ENCODE measurements around the gene COMP.
"Not testable (repeated sequence)": the region's sequence is repeated elsewhere in the genome, so short reads cannot be mapped to it uniquely, and the experiment has no call there.

COMP gene

GRCh38 chr19:18790566-18791314, at the start of gene COMP:
COMP (minus strand) TSS chr19:18791305; CDS start chr19:18791269, 36 bp downstream.
- FAIRE-seq = no peak

- no peak for FAIRE-seq
Measured at GRCh38 chr19:18840288-18841267, 49.5 kb upstream of the COMP start.

DNA sequence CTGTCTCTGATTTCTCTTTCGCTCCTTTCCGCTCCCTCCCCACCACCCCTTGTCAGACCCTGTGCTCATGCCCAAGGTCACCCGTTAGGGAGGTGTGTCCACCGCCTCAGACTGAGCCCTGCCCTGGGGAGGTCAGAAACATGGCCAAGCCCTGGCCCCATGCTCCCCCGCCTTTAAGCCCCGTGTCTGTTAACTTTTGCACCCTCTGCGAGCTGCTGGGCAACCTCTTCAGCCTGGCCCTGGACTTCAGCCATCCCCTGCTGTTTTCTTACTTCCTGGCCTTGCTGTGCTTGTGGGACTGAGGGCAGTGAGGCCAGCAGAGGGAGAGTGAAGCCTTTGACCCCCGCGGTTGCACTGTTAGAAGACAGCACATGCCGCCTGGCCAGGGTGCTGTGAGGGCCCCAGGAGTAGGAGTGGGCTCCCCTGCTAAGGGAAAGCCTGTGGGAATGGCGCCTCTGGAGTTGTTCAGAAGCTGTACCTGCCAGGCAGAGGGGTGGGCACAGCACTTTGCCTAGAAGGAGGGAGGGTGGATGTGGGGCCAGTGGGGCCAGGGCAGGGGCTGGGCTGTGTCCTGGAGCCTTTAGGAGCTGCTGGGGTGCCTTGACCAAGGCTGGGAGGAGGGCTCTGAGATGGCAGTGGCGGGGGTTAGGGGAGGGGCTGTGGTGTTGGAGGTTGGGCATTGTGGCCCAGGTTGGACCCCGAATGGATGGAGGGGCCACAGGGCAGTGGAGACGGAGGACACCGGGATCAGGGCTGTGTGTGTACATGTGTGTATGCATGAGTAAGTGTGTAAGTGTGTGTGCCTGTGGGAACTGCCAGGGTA, 48.6 kb upstream of the COMP start:
- no peak for FAIRE-seq

- no peak for FAIRE-seq
Measured at GRCh38 chr19:18834644-18834984, 43.5 kb upstream of the COMP start.

DNA sequence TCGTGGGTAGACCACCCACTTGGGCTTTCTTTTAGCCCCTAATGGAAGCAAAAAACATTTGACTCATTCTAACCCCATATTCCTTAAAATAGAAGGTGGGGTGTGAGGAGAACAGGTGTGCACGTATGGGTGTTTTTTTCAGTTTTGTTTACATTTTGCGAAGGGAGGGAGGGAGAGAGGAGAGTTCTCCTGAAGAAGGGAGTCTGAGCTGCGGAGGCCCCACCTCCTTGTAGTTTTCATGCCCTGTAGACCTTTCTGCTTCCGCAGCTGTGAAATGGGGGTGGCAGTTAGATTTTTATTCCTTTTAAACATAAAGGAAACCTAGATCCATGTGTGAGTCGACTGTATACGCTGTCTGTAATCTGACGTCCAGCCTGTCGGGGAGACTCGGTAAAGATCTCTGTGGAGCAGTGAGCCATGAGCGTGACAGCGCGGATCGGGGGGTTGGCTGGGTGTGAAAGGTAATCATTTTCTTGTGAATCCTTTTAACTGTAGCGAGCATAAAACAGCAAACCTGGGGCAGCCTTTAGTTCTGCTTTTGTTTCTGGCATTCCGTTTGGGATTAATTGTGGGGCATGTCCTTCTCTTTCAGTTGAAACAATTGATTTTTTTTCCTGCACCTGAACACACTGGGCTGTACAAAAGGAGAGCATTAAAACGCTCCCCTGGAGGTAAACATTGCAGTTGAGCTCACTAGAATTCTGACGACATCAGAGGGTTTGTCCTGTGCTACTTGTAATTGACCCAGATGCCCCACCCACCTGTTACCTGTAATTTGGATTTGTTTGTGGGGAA, 42.9 kb upstream of the COMP start:
- FAIRE-seq = no peak

- FAIRE-seq = no peak
Measured at GRCh38 chr19:18833141-18833476, 42.0 kb upstream of the COMP start.

GRCh38 chr19:18832306-18833140, 41.4 kb upstream of the COMP start:
- no peak for FAIRE-seq

GRCh38 chr19:18831524-18832305, 40.6 kb upstream of the COMP start, which contains the start of gene UPF1:
UPF1 (plus strand) TSS chr19:18831959; CDS start chr19:18832210, 251 bp downstream.
- no peak for FAIRE-seq

DNA sequence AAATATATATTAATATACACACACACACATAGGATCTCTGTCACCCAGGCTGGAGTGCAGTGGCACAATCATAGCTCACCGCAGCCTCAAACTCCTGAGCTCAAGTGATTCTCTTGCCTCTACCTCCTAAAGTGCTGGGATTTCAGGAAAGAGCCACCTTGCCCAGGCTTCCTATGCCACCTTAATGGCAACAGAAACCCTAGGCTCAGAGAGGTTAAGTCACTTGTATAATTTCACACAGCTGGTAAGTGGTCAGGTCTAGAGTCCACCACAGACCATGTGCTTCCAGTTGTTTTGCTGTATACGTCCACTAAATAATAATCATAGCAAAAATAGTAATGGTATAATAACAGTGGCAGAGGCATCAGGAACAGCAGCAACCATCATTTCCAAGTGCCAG, 39.4 kb upstream of the COMP start:
- FAIRE-seq = no peak

DNA sequence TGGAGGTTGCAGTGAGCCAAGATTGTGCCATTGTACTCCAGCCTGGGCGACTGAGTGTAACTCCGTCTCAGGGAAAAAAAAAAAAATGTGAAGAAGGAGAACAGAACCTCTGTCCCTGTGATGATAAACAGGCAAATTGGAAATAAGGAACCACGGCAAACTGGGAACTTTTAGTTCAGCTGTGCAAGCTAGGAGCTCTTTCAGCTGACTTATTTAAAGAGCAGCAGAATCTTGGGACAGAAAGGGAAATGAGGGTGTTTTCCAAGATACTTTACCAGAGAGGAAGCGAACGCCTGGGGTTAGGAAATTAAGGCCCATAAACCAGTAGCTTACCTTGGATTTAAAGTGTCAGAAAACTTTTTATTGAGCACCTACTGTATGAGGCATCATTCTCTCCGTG, 37.7 kb upstream of the COMP start:
- no peak for FAIRE-seq

- no peak for FAIRE-seq
Measured at GRCh38 chr19:18817574-18817973, 26.5 kb upstream of the COMP start.

DNA sequence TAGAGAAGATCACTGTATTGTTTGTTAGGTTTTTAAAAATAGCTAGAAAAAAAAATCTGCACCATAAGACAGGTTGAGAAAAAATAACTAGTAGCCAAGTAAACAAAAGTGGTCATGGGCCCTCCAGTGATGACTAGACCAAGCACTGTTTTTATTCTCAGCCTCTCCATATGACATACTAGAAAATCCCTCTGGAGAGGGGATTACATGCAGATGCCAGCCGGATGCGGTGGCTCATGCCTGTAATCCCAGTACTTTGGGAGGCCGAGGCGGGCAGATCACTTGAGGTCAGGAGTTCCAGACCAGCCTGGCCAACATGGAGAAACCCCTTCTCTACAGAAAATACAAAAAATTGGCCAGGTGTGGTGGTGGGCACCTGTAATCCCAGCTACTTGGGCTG, 25.5 kb upstream of the COMP start:
- FAIRE-seq = not testable (repeated sequence)

- FAIRE-seq = no peak
Measured at GRCh38 chr19:18815673-18816072, 24.6 kb upstream of the COMP start.

DNA sequence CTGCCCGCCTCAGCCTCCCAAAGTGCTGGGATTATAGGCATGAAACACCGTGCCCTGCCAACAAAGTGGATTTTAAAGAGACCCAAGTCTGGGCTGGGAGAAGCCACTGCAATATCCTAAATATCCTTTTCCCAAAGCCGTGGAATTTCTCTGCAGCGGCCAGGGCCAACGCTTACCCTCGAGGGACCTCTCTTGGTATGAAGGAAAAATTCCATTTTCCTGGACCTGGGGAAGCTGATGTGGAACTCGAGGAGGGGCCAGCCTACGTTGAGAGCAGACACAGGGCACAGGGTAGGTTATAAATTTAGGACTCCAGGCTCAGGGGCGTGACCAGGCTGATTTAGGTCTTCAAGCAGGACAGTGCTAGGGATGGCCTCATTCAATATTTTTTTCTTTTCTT, 23.0 kb upstream of the COMP start:
- no peak for FAIRE-seq

DNA sequence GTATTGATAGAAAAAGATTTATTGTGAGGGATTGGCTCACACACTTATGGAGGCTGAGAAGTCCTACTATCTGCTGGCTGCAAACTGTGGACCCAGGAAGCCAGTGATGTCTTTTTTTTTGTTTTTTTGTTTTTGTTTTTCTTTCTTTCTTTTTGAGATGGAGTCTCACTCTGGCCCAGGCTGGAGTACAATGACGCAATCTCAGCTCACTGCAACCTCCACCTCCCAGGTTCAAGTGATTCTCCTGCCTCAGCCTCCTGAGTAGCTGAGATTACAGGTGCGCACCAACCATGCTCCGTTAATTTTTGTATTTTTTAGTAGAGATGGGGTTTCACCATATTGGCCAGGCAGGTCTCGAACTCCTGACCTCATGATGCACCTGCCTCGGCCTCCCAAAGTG, 20.5 kb upstream of the COMP start:
- FAIRE-seq = not testable (repeated sequence)

DNA sequence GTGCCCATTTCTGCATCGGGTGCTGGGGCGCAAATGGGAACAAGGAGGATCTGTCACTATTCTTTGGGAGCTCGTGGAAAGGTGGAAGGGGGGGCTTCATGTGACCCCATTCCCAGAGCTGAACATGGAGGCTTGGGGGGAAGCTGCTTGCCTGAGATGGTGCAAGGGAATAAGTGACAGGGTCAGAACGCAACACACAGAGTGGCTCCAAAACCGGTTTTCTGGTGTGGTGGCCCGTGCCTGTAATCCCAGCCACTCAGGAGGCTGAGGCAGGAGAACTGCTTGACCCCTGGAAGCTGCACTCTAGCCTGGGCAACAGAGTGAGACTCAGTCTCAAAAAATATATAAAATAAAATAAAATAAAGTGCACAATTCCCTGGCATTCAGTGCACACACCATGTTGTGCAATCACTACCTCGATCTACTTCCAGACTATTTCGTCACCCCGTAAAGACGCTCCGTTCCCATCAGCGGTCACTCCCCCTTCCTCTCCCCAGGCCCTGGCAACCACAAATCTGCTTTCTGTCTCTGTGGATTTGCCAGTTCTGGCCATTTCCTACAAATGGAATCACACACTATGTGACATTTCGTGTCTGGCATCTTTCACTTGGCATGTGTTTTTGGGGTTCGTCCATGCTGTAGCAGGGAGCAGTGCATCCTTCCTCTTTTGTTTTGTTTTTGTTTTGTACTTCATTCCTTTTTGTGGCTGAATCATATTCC, 18.2 kb upstream of the COMP start:
- FAIRE-seq = no peak

- FAIRE-seq = no peak
Measured at GRCh38 chr19:18807861-18808331, 16.8 kb upstream of the COMP start.

DNA sequence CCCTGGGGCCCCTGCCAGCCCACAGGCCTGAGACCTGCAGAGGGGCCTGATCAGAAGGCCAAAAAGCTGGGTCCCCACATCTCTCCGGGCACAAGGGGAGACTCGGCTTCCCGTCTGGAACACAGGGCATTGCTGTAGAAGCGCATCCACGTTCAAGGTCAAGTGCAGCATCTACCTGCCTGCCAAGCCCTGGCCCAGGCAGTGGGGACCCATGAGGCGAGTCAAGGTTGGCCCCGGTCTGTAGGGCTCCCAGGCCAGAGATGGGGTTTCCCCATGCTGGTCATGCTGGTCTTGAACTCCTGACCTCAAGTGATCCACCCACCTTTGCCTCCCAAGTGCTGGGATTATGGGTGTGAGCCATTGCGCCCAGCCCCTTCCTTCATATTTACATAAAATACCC, 13.5 kb upstream of the COMP start:
- FAIRE-seq = no peak

DNA sequence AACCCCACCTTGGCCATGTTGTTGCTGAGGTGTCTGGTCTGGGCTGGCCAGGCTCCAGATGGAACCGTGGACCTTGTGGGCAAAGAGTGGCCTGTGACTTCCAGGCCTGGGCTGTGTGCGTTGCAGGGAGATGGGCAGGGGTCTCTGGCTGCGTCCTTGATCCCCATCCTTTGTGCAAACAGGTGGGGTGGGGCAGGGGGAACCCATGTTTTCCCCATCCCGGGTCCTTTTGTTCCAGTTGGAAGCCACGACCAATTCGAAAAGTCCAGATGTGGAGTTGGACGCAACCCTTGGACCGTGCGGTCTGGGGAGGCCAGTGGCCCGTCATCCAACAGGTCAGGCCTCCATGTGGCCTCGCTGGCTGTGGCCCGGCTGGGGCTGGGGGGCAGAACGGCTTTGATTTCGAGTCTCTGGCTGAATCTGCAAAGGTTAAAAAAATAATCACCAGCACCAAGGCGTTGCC, 13.1 kb upstream of the COMP start:
- FAIRE-seq = no peak
